GM23338 (cell line): ENCODE data around the gene MOSMO. TPM values are rescaled to one million over a fixed set of nuclear protein-coding genes. Genes with fewer than 3 reads are reported as not detected.

ENCODE experiments used
- ATAC-seq: fragments of 200-7000 bp; cut with Tn5 transposase; 3 replicates; pipeline ENCODE4 v1.9.1; 2020
- DNase-seq: peaks from one replicate; pipeline ENCODE4 v3.0.0-alpha.2; 2015; ENCODE audit warnings: low spot score
- H2AFZ ChIP-seq: fragments of 200-600 bp; sonication (generic); 2 replicates; pipeline ENCODE4 v1.8.0; 2016; ENCODE audit warnings: antibody characterized with exemption, mild to moderate bottlenecking, moderate library complexity
- H3F3A ChIP-seq: fragments of 200-600 bp; sonication (generic); replicated peaks from 2 replicates; pipeline ENCODE4 v1.8.0; 2017; ENCODE audit warnings: antibody characterized with exemption, mixed run types, low read depth
- H3K27ac ChIP-seq: fragments of 200-600 bp; sonication (generic); 2 replicates; pipeline ENCODE4 v1.6.1; 2016; ENCODE audit warnings: low read depth
- H3K27me3 ChIP-seq: fragments of 200-600 bp; sonication (generic); 2 replicates; pipeline ENCODE4 v1.8.0; 2016; ENCODE audit warnings: mild to moderate bottlenecking, mixed run types, moderate library complexity; ENCODE audit not compliant: insufficient read depth
- H3K36me3 ChIP-seq: fragments of 200-600 bp; sonication (generic); 2 replicates; pipeline ENCODE4 v1.8.0; 2016; ENCODE audit warnings: mild to moderate bottlenecking; ENCODE audit not compliant: insufficient read depth
- H3K4me1 ChIP-seq: fragments of 200-600 bp; sonication (generic); 2 replicates; pipeline ENCODE4 v1.8.0; 2016; ENCODE audit warnings: mild to moderate bottlenecking, moderate library complexity; ENCODE audit not compliant: insufficient read depth
- H3K4me2 ChIP-seq: fragments of 200-600 bp; sonication (generic); 2 replicates; pipeline ENCODE4 v1.7.1; 2017; ENCODE audit warnings: mixed run types
- H3K4me3 ChIP-seq: fragments of 200-600 bp; sonication (generic); 2 replicates; pipeline ENCODE4 v1.6.1; 2016; ENCODE audit warnings: mixed run types
- H3K79me2 ChIP-seq: fragments of 200-600 bp; sonication (generic); replicated peaks from 2 replicates; pipeline ENCODE4 v1.8.0; 2017; ENCODE audit warnings: mild to moderate bottlenecking; ENCODE audit not compliant: insufficient read depth
- H3K9me2 ChIP-seq: fragments of 200-600 bp; sonication (generic); 2 replicates; pipeline ENCODE4 v1.8.0; 2017; ENCODE audit not compliant: insufficient read depth
- H4K20me1 ChIP-seq: fragments of 200-600 bp; sonication (generic); replicated peaks from 2 replicates; pipeline ENCODE4 v1.8.0; 2017; ENCODE audit warnings: mild to moderate bottlenecking; ENCODE audit not compliant: insufficient read depth
- H3K27ac Mint-ChIP-seq: 2 replicates; pipeline ENCODE4 v1.8.0; 2020; ENCODE audit warnings: inconsistent platforms, mild to moderate bottlenecking, moderate library complexity, mixed read lengths
- H3K27me3 Mint-ChIP-seq: 3 replicates; pipeline ENCODE4 v1.8.0; 2022; ENCODE audit warnings: low read depth, mild to moderate bottlenecking, moderate library complexity, mixed read lengths, inconsistent platforms; ENCODE audit not compliant: insufficient read depth, poor library complexity
- H3K36me3 Mint-ChIP-seq: 3 replicates; pipeline ENCODE4 v1.8.0; 2021; ENCODE audit warnings: low read depth, mild to moderate bottlenecking, inconsistent platforms, moderate library complexity, mixed read lengths
- H3K4me1 Mint-ChIP-seq: 3 replicates; pipeline ENCODE4 v1.8.0; 2020; ENCODE audit warnings: mild to moderate bottlenecking, inconsistent platforms, mixed read lengths
- H3K4me3 Mint-ChIP-seq: 3 replicates; pipeline ENCODE4 v1.8.0; 2021; ENCODE audit warnings: moderate library complexity, mild to moderate bottlenecking, inconsistent platforms, mixed read lengths
- H3K9me3 Mint-ChIP-seq: 3 replicates; pipeline ENCODE4 v1.8.0; 2020; ENCODE audit warnings: moderate library complexity, mild to moderate bottlenecking, inconsistent platforms, mixed read lengths
- CREB1 ChIP-seq: fragments of 250-450 bp; sonication (Bioruptor Pico); IDR thresholded peaks from 2 replicates; pipeline ENCODE4 v1.5.0; 2020; ENCODE audit warnings: low read depth, mild to moderate bottlenecking, moderate library complexity
- CTCF ChIP-seq, 2 experiments: fragments of 200-600 bp in 1 of 2; sonication (generic) in 1 of 2; conservative IDR thresholded peaks; 2 replicates each; pipeline versions ENCODE4 v1.5.1 to v1.6.1; 2016 to 2017; ENCODE audit warnings: antibody characterized with exemption in 2 of 2, low read depth in 2 of 2, mild to moderate bottlenecking in 2 of 2, moderate library complexity in 1 of 2
- ETS1 ChIP-seq: IDR thresholded peaks from 2 replicates; pipeline ENCODE4 v1.6.1; 2016; ENCODE audit warnings: antibody characterized with exemption
- EZH2 ChIP-seq: fragments of 200-600 bp; sonication (generic); IDR thresholded peaks from one replicate; pipeline ENCODE4 v1.8.0; 2017; ENCODE audit warnings: antibody characterized with exemption, mild to moderate bottlenecking, low read depth; ENCODE audit not compliant: unreplicated experiment
- EZH2phosphoT487 ChIP-seq: fragments of 200-600 bp; sonication (generic); IDR thresholded peaks from one replicate; pipeline ENCODE4 v1.8.1; 2018; ENCODE audit warnings: antibody characterized with exemption; ENCODE audit not compliant: unreplicated experiment
- NANOG ChIP-seq: IDR thresholded peaks from 2 replicates; pipeline ENCODE4 v1.6.1; 2016; ENCODE audit warnings: antibody characterized with exemption, borderline replicate concordance
- POLR2AphosphoS5 ChIP-seq: IDR thresholded peaks from 2 replicates; pipeline ENCODE4 v1.6.1; 2016; ENCODE audit warnings: antibody characterized with exemption, low read depth
- REST ChIP-seq: IDR thresholded peaks from one replicate; pipeline ENCODE4 v1.6.1; 2018; ENCODE audit warnings: antibody characterized with exemption; ENCODE audit not compliant: unreplicated experiment
- STAT1 ChIP-seq: IDR thresholded peaks from one replicate; pipeline ENCODE4 v1.6.1; 2016; ENCODE audit warnings: antibody characterized with exemption; ENCODE audit not compliant: unreplicated experiment
- ZNF114 ChIP-seq: fragments of 250-450 bp; sonication (Bioruptor Pico); IDR thresholded peaks from 2 replicates; pipeline ENCODE4 v1.5.0; 2020; ENCODE audit warnings: mild to moderate bottlenecking, moderate library complexity
- ZNF331 ChIP-seq: fragments of 250-450 bp; sonication (Bioruptor Pico); IDR thresholded peaks from 2 replicates; pipeline ENCODE4 v1.5.0; 2020; ENCODE audit warnings: low read depth, mild to moderate bottlenecking, moderate library complexity
- polyA plus RNA-seq: library from polyadenylated mRNA; unstranded; fragments of >200 nt; fragmentation: Nextera tagmentation; extraction: Ambion mirVana; gene quantifications from 2 replicates; pipeline ENCODE4 v1.2.1, GENCODE V29; 2016
- total RNA-seq: library from RNA; depleted of rRNA; stranded (reverse); fragments of >200 nt; shearing (Covaris generic); gene quantifications from 2 replicates; pipeline ENCODE4 v1.2.3, GENCODE V29; 2014

Gene MOSMO
- total and polyA plus RNA-seq, 2 experiments from 2014 or later, result 8.7 to 19.2 TPM

- H3K4me2 ChIP-seq, result no peak overlapping the region
- H2AFZ ChIP-seq, result no peak overlapping the region
- Mint-ChIP-seq H3K27ac (no peak overlapping the region), H3K4me1 (no peaks in the 10 kb centered on the region; the same call in 2 of the 3 replicates), H3K4me3 (no peak overlapping the region), H3K36me3 (peaks cover 12% of the 10 kb centered on the region), H3K27me3 (peaks cover 2% of the 10 kb centered on the region), H3K9me3 (peaks cover 4% of the 10 kb centered on the region; the same call in 2 of the 3 replicates)
- H3K4me3 ChIP-seq, result no peak overlapping the region
- H3K36me3 ChIP-seq, result no peaks in the 10 kb centered on the region; the same call in 1 of the 2 replicates
- H3K4me1 ChIP-seq, result no peaks in the 10 kb centered on the region
- TF ChIP-seq ZNF331 (CRISPR knock-in tag) (no peak), REST (no peak)
- peaks cover 10% of the 10 kb centered on the region; the same call in 1 of the 2 replicates for H4K20me1 ChIP-seq
- H3K27ac ChIP-seq, result no peak overlapping the region
- 0 out of 2 replicates have a peak, but pooled peaks cover 5% of the 10 kb centered on the region for H3K79me2 ChIP-seq
- no peaks in the 10 kb centered on the region for H3K27me3 ChIP-seq
- DNase-seq, result no peak
- ATAC-seq, result peak; percentile 63
- H3F3A ChIP-seq, result no peaks in the 10 kb centered on the region
- H3K9me2 ChIP-seq, result no peaks in the 10 kb centered on the region
Measured at GRCh38 chr16:22070361-22071330, 62.7 kb downstream of the MOSMO start.

- H3K36me3 Mint-ChIP-seq, result peaks cover 7% of the 10 kb centered on the region
- no peak overlapping the region for H3K4me3 ChIP-seq
- no peaks in the 10 kb centered on the region; the same call in 1 of the 2 replicates for H3K36me3 ChIP-seq
- H2AFZ ChIP-seq, result no peak overlapping the region
- no peak overlapping the region for H3K27ac Mint-ChIP-seq
- H3F3A ChIP-seq, result no peaks in the 10 kb centered on the region
- 0 out of 2 replicates have a peak, but pooled peaks cover 5% of the 10 kb centered on the region for H3K79me2 ChIP-seq
- no peaks in the 10 kb centered on the region for H3K4me1 Mint-ChIP-seq
- H4K20me1 ChIP-seq, result peaks cover 10% of the 10 kb centered on the region; the same call in 1 of the 2 replicates
- H3K4me2 ChIP-seq, result no peak overlapping the region
- DNase-seq (peak; percentile 28), ATAC-seq (no peak)
- H3K9me2 ChIP-seq, result no peaks in the 10 kb centered on the region
- H3K27me3 ChIP-seq, result no peaks in the 10 kb centered on the region
- H3K27ac ChIP-seq, result no peak overlapping the region
- H3K27me3 Mint-ChIP-seq, result peaks cover 2% of the 10 kb centered on the region
- peaks cover 4% of the 10 kb centered on the region; the same call in 2 of the 3 replicates for H3K9me3 Mint-ChIP-seq
- no peaks in the 10 kb centered on the region for H3K4me1 ChIP-seq
- no peak overlapping the region for H3K4me3 Mint-ChIP-seq
- no peak for TF ChIP-seq EZH2phosphoT487
- no peak for TF ChIP-seq REST
- no peak for TF ChIP-seq STAT1
- TF ChIP-seq ZNF331 (CRISPR knock-in tag), result no peak
- TF ChIP-seq CTCF (conservative IDR thresholded peaks at IDR 0.05; ENCODE audit: low read depth in 2 of 2), result no peak
- TF ChIP-seq EZH2, result no peak
- no peak for TF ChIP-seq CREB1 (CRISPR knock-in tag)
- no peak for TF ChIP-seq ETS1
- TF ChIP-seq NANOG, result no peak
- no peak for TF ChIP-seq POLR2AphosphoS5
- TF ChIP-seq ZNF114 (CRISPR knock-in tag), result no peak
Measured at GRCh38 chr16:22071331-22071910, 63.5 kb downstream of the MOSMO start.
